ENCODE results near the gene ADGRG6. TPM values are rescaled to one million over a fixed set of nuclear protein-coding genes. Genes with fewer than 3 reads are reported as not detected.

The ADGRG6 gene
- total RNA-seq, 6 donors from 2014 or later: 19.9 to 44.1 (median 29.8) TPM

DNA sequence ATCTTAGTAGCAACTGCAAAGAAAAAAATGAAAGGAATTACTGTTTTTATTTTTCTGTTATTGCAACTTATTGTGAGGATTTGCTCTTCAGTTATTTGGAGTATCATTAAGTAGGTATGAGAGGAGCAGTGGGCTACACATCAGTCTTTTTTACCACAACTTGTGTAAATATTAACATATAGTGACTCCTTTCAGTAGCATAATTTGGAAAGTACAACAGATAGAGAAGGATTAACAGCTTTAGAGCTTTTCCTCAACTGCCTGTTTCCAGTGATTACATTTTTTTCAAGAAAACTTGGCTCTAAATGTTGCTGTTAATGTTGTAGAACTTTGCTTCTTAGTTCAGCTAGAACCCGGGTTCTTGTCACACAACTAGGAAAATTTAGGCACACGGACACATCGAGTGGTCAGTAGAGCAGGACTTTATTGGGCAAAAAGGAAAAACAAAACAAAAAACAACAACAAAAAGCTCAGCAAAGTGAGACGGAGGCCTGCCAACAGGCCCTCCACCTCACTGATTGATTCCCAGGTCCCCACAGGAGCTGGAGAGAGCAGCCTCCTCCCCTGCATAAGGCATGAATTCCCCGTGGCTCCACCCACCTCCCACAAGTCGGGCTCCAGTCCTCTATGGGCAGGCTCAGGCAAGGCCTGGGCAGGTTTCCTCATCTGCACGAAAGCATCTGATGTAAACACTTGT lies 75.1 kb downstream of the ADGRG6 start:
- H3K9me3 ChIP-seq: no peaks in the 10 kb centered on the region
- H3K36me3 ChIP-seq: no peaks in the 10 kb centered on the region
- no peak for TF ChIP-seq POLR2AphosphoS5 (IDR thresholded peaks at IDR 0.05)
- no peak overlapping the region for H3K4me3 ChIP-seq
- 60 to 64% methylated on average over 7 of the region's 7 CpGs for WGBS, 2 donors
- peak overlapping the region in 3 of 4 donors; percentile 49 to 61 (median 59) for H3K27ac ChIP-seq
- no peaks in the 10 kb centered on the region for H3K27me3 ChIP-seq
- ATAC-seq (ENCODE audit: low FRiP score in 2 of 2): peak in 1 of 2 donors; percentile 25
- no peak for DNase-seq
- H3K4me1 ChIP-seq: peaks cover 29 to 36% (median 33%) of the 10 kb centered on the region in 4 donors

DNA sequence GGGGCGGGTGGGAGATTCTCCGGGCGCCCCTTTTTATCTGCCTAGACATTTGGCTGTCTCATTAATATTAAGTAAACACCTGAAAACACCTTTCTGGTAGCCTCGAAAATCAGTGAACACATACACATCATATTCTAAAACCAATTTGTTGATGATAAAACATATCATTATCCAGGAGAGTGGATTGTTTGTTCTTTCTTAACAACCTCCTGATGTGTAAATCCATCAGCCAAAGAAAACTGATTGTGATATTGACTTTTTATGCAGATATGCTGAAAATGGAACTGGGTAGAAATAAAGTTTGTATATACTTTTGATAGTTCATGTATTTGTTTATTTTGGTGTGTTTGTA lies 75.7 kb downstream of the ADGRG6 start:
- Histone ChIP-seq H3K27me3 (no peaks in the 10 kb centered on the region), H3K36me3 (no peaks in the 10 kb centered on the region), H3K27ac (peak overlapping the region in 3 of 4 donors; percentile 49 to 61 (median 59)), H3K4me1 (peaks cover 29 to 36% (median 33%) of the 10 kb centered on the region in 4 donors), H3K4me3 (no peak overlapping the region), H3K9me3 (no peaks in the 10 kb centered on the region)
- TF ChIP-seq POLR2AphosphoS5 (IDR thresholded peaks at IDR 0.05) (no peak), EP300 (IDR thresholded peaks at IDR 0.05) (no peak), POLR2A (IDR thresholded peaks at IDR 0.05) (no peak)
- TF ChIP-seq, protein P1, sequence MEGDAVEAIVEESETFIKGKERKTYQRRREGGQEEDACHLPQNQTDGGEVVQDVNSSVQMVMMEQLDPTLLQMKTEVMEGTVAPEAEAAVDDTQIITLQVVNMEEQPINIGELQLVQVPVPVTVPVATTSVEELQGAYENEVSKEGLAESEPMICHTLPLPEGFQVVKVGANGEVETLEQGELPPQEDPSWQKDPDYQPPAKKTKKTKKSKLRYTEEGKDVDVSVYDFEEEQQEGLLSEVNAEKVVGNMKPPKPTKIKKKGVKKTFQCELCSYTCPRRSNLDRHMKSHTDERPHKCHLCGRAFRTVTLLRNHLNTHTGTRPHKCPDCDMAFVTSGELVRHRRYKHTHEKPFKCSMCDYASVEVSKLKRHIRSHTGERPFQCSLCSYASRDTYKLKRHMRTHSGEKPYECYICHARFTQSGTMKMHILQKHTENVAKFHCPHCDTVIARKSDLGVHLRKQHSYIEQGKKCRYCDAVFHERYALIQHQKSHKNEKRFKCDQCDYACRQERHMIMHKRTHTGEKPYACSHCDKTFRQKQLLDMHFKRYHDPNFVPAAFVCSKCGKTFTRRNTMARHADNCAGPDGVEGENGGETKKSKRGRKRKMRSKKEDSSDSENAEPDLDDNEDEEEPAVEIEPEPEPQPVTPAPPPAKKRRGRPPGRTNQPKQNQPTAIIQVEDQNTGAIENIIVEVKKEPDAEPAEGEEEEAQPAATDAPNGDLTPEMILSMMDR (IDR thresholded peaks at IDR 0.05): no peak
- ATAC-seq (ENCODE audit: low FRiP score in 2 of 2): no peak
- WGBS, 2 donors: 53 to 73% methylated on average over 4 of the region's 4 CpGs
- no peak for DNase-seq

GRCh38 chr6:142378138-142378875 lies 76.5 kb downstream of the ADGRG6 start:
- 15 to 18% methylated on average over 2 of the region's 2 CpGs for WGBS, 2 donors
- Histone ChIP-seq H3K4me1 (peaks cover 26 to 36% (median 33%) of the 10 kb centered on the region in 4 donors), H3K36me3 (no peaks in the 10 kb centered on the region), H3K27ac (peak overlapping the region in 2 of 4 donors; percentile 59 to 61), H3K9me3 (no peaks in the 10 kb centered on the region), H3K27me3 (no peaks in the 10 kb centered on the region), H3K4me3 (no peak overlapping the region)
- ATAC-seq (ENCODE audit: low FRiP score in 2 of 2): peak; percentile 53 to 79
- TF ChIP-seq POLR2AphosphoS5 (IDR thresholded peaks at IDR 0.05): no peak
- TF ChIP-seq, protein P1 (IDR thresholded peaks at IDR 0.05): no peak
- TF ChIP-seq POLR2A (IDR thresholded peaks at IDR 0.05): no peak
- DNase-seq: peak in 1 of 2 donors; percentile 24

- TF ChIP-seq POLR2AphosphoS5 (IDR thresholded peaks at IDR 0.05) (no peak), EP300 (IDR thresholded peaks at IDR 0.05) (no peak), POLR2A (IDR thresholded peaks at IDR 0.05) (no peak)
- TF ChIP-seq, protein P1 (IDR thresholded peaks at IDR 0.05): no peak
- 68 to 69% methylated on average over 4 of the region's 4 CpGs for WGBS, 2 donors
Observed at GRCh38 chr6:142380626-142381025, 78.8 kb downstream of the ADGRG6 start.

DNA sequence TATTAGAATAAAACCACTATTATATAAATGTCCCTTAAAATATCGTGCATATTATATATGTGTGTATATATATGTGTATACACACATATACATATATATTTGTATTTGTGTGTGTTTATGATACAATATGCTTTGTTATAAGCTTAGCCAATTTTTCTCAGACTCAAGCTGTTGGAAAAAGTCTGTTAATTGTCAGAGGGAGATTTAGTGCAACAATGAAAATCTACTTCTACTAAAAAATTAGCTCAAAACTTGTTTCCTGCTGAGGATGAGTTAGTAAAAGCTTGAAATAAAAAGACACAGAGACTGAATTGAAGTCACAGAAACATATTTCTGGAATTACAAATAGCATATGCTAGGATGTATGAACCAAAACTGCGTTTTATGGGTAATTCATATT lies 79.4 kb downstream of the ADGRG6 start:
- no peak overlapping the region for H3K4me3 ChIP-seq
- no peak for DNase-seq
- ATAC-seq (ENCODE audit: low FRiP score in 2 of 2): no peak
- peaks cover 21 to 26% (median 23%) of the 10 kb centered on the region in 4 donors for H3K4me1 ChIP-seq
- H3K9me3 ChIP-seq: no peaks in the 10 kb centered on the region
- WGBS, 2 donors: 75 to 78% methylated on average over 2 of the region's 2 CpGs
- H3K27me3 ChIP-seq: no peaks in the 10 kb centered on the region
- TF ChIP-seq EP300 (IDR thresholded peaks at IDR 0.05): no peak
- TF ChIP-seq POLR2A (IDR thresholded peaks at IDR 0.05): no peak
- TF ChIP-seq POLR2AphosphoS5 (IDR thresholded peaks at IDR 0.05): no peak
- TF ChIP-seq, protein P1 (IDR thresholded peaks at IDR 0.05): no peak
- no peak overlapping the region for H3K27ac ChIP-seq
- no peaks in the 10 kb centered on the region for H3K36me3 ChIP-seq

More at GRCh38 chr6:142380626-142381025, 78.8 kb downstream of the ADGRG6 start:
- H3K27me3 ChIP-seq: no peaks in the 10 kb centered on the region
- H3K9me3 ChIP-seq: no peaks in the 10 kb centered on the region
- DNase-seq (no peak), ATAC-seq (ENCODE audit: low FRiP score in 2 of 2) (peak in 1 of 2 donors; percentile 43)
- peaks cover 21 to 30% (median 25%) of the 10 kb centered on the region in 4 donors for H3K4me1 ChIP-seq
- no peaks in the 10 kb centered on the region for H3K36me3 ChIP-seq
- no peak overlapping the region for H3K27ac ChIP-seq
- H3K4me3 ChIP-seq: no peak overlapping the region

All from upper lobe of left lung (tissue), 6 donors.